Sigmoid colon (tissue), 3 donors: Measurements from ENCODE around the gene ZNF451.

ENCODE experiments used
- POLR2A ChIP-seq, 2 donors: fragments of 450-650 bp; IDR thresholded peaks; one replicate each; pipeline ENCODE4 v1.6.1; 2016; ENCODE audit warnings: antibody characterized with exemption in 2 of 2, mild to moderate bottlenecking in 2 of 2, moderate library complexity in 2 of 2
- TF ChIP-seq, protein P1 (sequence below), 4 experiments: fragments of 450-650 bp in 3 of 4; fragments of 200-600 bp in 1 of 4; IDR thresholded peaks; one replicate each; pipeline ENCODE4 v1.5.1; 2016 to 2019; ENCODE audit warnings: antibody characterized with exemption in 4 of 4, mild to moderate bottlenecking in 3 of 4, moderate library complexity in 2 of 4

DNA sequence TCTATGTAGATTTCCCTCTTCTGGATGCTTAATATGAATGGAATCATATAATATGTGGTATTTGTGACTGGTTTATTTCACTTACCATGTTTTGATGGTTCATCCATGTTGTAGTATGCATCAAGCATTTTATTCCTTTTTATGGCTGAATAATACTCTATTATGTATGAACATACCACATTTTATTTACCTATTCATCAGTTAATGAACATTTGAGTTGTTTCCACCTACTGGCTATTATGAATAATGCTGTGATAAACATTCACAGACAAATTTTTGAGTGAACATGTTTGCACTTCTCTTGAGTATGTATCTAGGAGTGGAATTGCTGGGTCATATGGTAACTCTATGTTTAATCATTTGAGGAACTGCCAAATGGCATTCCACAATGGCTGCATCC lies 14.9 kb upstream of the ZNF451 start:
- TF ChIP-seq, protein P1, sequence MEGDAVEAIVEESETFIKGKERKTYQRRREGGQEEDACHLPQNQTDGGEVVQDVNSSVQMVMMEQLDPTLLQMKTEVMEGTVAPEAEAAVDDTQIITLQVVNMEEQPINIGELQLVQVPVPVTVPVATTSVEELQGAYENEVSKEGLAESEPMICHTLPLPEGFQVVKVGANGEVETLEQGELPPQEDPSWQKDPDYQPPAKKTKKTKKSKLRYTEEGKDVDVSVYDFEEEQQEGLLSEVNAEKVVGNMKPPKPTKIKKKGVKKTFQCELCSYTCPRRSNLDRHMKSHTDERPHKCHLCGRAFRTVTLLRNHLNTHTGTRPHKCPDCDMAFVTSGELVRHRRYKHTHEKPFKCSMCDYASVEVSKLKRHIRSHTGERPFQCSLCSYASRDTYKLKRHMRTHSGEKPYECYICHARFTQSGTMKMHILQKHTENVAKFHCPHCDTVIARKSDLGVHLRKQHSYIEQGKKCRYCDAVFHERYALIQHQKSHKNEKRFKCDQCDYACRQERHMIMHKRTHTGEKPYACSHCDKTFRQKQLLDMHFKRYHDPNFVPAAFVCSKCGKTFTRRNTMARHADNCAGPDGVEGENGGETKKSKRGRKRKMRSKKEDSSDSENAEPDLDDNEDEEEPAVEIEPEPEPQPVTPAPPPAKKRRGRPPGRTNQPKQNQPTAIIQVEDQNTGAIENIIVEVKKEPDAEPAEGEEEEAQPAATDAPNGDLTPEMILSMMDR (IDR thresholded peaks at IDR 0.05): no peak
- TF ChIP-seq POLR2A (IDR thresholded peaks at IDR 0.05): no peak
